GM21447 (cell line): Measurements from ENCODE around the gene MAN1A1.
A peak's percentile ranks its signal among the peaks of the same experiment; 100 is the strongest.
"Not testable (repeated sequence)": the region's sequence is repeated elsewhere in the genome, so short reads cannot be mapped to it uniquely, and the experiment has no call there.

Experiments used
- ATAC-seq: cut with Tn5 transposase; IDR thresholded peaks from one replicate; pipeline ENCODE4 v1.9.1; 2021; ENCODE audit not compliant: unreplicated experiment

Gene MAN1A1

GRCh38 chr6:119174879-119175817 lies 174.4 kb downstream of the MAN1A1 start:
- ATAC-seq: no peak

- no peak for ATAC-seq
Observed at GRCh38 chr6:119174085-119174445, 175.5 kb downstream of the MAN1A1 start.

GRCh38 chr6:119173249-119174084 lies 176.1 kb downstream of the MAN1A1 start:
- ATAC-seq: no peak

GRCh38 chr6:119172824-119173223 lies 176.7 kb downstream of the MAN1A1 start:
- ATAC-seq: no peak

GRCh38 chr6:119171864-119172588 lies 177.5 kb downstream of the MAN1A1 start:
- ATAC-seq: no peak

GRCh38 chr6:119171088-119171841 lies 178.3 kb downstream of the MAN1A1 start:
- ATAC-seq: no peak

- no peak for ATAC-seq
Observed at GRCh38 chr6:119170447-119171087, 179.0 kb downstream of the MAN1A1 start.

GRCh38 chr6:119170103-119170446 lies 179.5 kb downstream of the MAN1A1 start:
- no peak for ATAC-seq

- ATAC-seq: not testable (repeated sequence)
Observed at GRCh38 chr6:119169355-119169754, 180.2 kb downstream of the MAN1A1 start.

- ATAC-seq: no peak
Observed at GRCh38 chr6:119166024-119166784, 183.4 kb downstream of the MAN1A1 start.

- ATAC-seq: peak; percentile 69
Observed at GRCh38 chr6:119163006-119163405, 186.6 kb downstream of the MAN1A1 start.

- peak; percentile 82 for ATAC-seq
Observed at GRCh38 chr6:119162134-119162775, 187.3 kb downstream of the MAN1A1 start.

GRCh38 chr6:119161438-119161837 lies 188.1 kb downstream of the MAN1A1 start:
- no peak for ATAC-seq

- ATAC-seq: no peak
Observed at GRCh38 chr6:119160911-119161310, 188.7 kb downstream of the MAN1A1 start.

GRCh38 chr6:119158057-119158848 lies 191.3 kb downstream of the MAN1A1 start:
- ATAC-seq: no peak

- no peak for ATAC-seq
Observed at GRCh38 chr6:119157506-119157815, 192.1 kb downstream of the MAN1A1 start.

GRCh38 chr6:119156757-119157505 lies 192.6 kb downstream of the MAN1A1 start:
- no peak for ATAC-seq

- not testable (repeated sequence) for ATAC-seq
Observed at GRCh38 chr6:119156082-119156481, 193.5 kb downstream of the MAN1A1 start.
